CD4-positive, alpha-beta T cell treated with Interleukin-6 at 100 ng/mL for 8 hours (primary cell): ENCODE results near the gene CMTM7.
A peak's percentile ranks its signal among the peaks of the same experiment; 100 is the strongest.
"Not testable (repeated sequence)": the region's sequence is repeated elsewhere in the genome, so short reads cannot be mapped to it uniquely, and the experiment has no call there.

Experiments used
- DNase-seq: peaks from one replicate; pipeline ENCODE4 v3.0.0-alpha.2; 2020; ENCODE audit warnings: mixed read lengths, low spot score

The CMTM7 gene

GRCh38 chr3:32438596-32439344 lies 47.1 kb downstream of the CMTM7 start:
- DNase-seq: no peak

GRCh38 chr3:32439421-32439820 lies 47.8 kb downstream of the CMTM7 start:
- not testable (repeated sequence) for DNase-seq

GRCh38 chr3:32440611-32441350 lies 49.1 kb downstream of the CMTM7 start:
- DNase-seq: no peak

- no peak for DNase-seq
These were observed 51.1 kb downstream of the CMTM7 start for GRCh38 chr3:32442766-32443165.

- no peak for DNase-seq
These were observed 51.8 kb downstream of the CMTM7 start for GRCh38 chr3:32443478-32443877.

GRCh38 chr3:32447865-32448400 lies 56.3 kb downstream of the CMTM7 start:
- DNase-seq: no peak

- no peak for DNase-seq
These were observed 57.2 kb downstream of the CMTM7 start for GRCh38 chr3:32448686-32449474.

- DNase-seq: no peak
These were observed 58.0 kb downstream of the CMTM7 start for GRCh38 chr3:32449691-32450090.

GRCh38 chr3:32450426-32450825 lies 58.8 kb downstream of the CMTM7 start:
- DNase-seq: no peak

- DNase-seq: no peak
These were observed 59.5 kb downstream of the CMTM7 start for GRCh38 chr3:32450992-32451659.

- DNase-seq: no peak
These were observed 60.4 kb downstream of the CMTM7 start for GRCh38 chr3:32452009-32452408.

GRCh38 chr3:32453346-32453745 lies 61.7 kb downstream of the CMTM7 start:
- no peak for DNase-seq

GRCh38 chr3:32454111-32454510 lies 62.5 kb downstream of the CMTM7 start:
- DNase-seq: no peak

GRCh38 chr3:32454731-32455608 lies 63.3 kb downstream of the CMTM7 start:
- DNase-seq: no peak

GRCh38 chr3:32455609-32456428 lies 64.2 kb downstream of the CMTM7 start:
- peak; percentile 40 for DNase-seq

- DNase-seq: no peak
These were observed 64.9 kb downstream of the CMTM7 start for GRCh38 chr3:32456429-32457130.

GRCh38 chr3:32457971-32458471 lies 66.4 kb downstream of the CMTM7 start:
- DNase-seq: peak; percentile 80

- DNase-seq: no peak
These were observed 67.8 kb downstream of the CMTM7 start for GRCh38 chr3:32459450-32459849.
